ENCODE data around the gene ARAP1. TPM values are rescaled to one million over a fixed set of nuclear protein-coding genes. Genes with fewer than 3 reads are reported as not detected.

Gene ARAP1
- total RNA-seq, 1 experiment from 2014 or later, result 86.2 TPM

- H3K27ac ChIP-seq (ENCODE audit: low read length), result no peak overlapping the region
- intact Hi-C loops (cut with micrococcal nuclease), result no loop called here
- no peaks in the 10 kb centered on the region for H4K20me1 ChIP-seq (ENCODE audit: low read length)
Measured at GRCh38 chr11:72742513-72743320, 9.5 kb downstream of the ARAP1 start.

GRCh38 chr11:72741849-72742512 lies 10.2 kb downstream of the ARAP1 start:
- H3K36me3 ChIP-seq (ENCODE audit: low read depth, low read length), result 0 out of 2 replicates have a peak, but pooled peaks cover 3% of the 10 kb centered on the region
- 0 out of 2 replicates have a peak overlapping the region, but pooled peaks have one; percentile 7 for H3K27ac ChIP-seq (ENCODE audit: low read length)
- no peak for DNase-seq
- H3K4me3 ChIP-seq (ENCODE audit: low read length), result no peak overlapping the region
- no peaks in the 10 kb centered on the region for H3K9me2 ChIP-seq (replicated peaks; ENCODE audit: low read length)
- no peaks in the 10 kb centered on the region for H3K9me3 ChIP-seq (ENCODE audit: low read length)
- ATAC-seq, result no peak; the same call in 1 of the 2 replicates
- H3F3A ChIP-seq (ENCODE audit: low read length, unreplicated experiment), result no peaks in the 10 kb centered on the region
- H4K20me1 ChIP-seq (ENCODE audit: low read length), result no peaks in the 10 kb centered on the region
- peaks cover 42% of the 10 kb centered on the region for H3K4me1 ChIP-seq (ENCODE audit: insufficient read depth, low read length)
- CTCF ChIA-PET, result no interaction called here
- peaks cover 57% of the 10 kb centered on the region for H3K79me2 ChIP-seq (ENCODE audit: low read length)
- H3K9ac ChIP-seq (ENCODE audit: low read length), result no peak overlapping the region
- TF ChIP-seq, protein P1, sequence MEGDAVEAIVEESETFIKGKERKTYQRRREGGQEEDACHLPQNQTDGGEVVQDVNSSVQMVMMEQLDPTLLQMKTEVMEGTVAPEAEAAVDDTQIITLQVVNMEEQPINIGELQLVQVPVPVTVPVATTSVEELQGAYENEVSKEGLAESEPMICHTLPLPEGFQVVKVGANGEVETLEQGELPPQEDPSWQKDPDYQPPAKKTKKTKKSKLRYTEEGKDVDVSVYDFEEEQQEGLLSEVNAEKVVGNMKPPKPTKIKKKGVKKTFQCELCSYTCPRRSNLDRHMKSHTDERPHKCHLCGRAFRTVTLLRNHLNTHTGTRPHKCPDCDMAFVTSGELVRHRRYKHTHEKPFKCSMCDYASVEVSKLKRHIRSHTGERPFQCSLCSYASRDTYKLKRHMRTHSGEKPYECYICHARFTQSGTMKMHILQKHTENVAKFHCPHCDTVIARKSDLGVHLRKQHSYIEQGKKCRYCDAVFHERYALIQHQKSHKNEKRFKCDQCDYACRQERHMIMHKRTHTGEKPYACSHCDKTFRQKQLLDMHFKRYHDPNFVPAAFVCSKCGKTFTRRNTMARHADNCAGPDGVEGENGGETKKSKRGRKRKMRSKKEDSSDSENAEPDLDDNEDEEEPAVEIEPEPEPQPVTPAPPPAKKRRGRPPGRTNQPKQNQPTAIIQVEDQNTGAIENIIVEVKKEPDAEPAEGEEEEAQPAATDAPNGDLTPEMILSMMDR (conservative IDR thresholded peaks at IDR 0.05; ENCODE audit: low read depth, low read length), result no peak
- no peak for TF ChIP-seq EZH2phosphoT487 (IDR thresholded peaks at IDR 0.05; ENCODE audit: borderline replicate concordance, low read length)
- TF ChIP-seq EZH2 (IDR thresholded peaks at IDR 0.05; ENCODE audit: low read length, unreplicated experiment), result no peak
- H3K27me3 ChIP-seq (ENCODE audit: low read length), result no peaks in the 10 kb centered on the region
- no TSS peak for BruUV-seq (replicated peaks)
- POLR2A ChIA-PET (ENCODE audit: unreplicated experiment), result no interaction called here
- intact Hi-C loops (cut with micrococcal nuclease), result no loop called here
- peak overlapping the region; percentile 28; the same call in 1 of the 2 replicates for H3K4me2 ChIP-seq (ENCODE audit: low read length)
- no peak overlapping the region for H2AFZ ChIP-seq (ENCODE audit: low read length)

More at GRCh38 chr11:72742513-72743320, 9.5 kb downstream of the ARAP1 start:
- Histone ChIP-seq H3K9me2 (replicated peaks; ENCODE audit: low read length) (no peaks in the 10 kb centered on the region), H3K36me3 (ENCODE audit: low read depth, low read length) (0 out of 2 replicates have a peak, but pooled peaks cover 3% of the 10 kb centered on the region), H3K9ac (ENCODE audit: low read length) (no peak overlapping the region), H3K4me3 (ENCODE audit: low read length) (no peak overlapping the region), H3F3A (ENCODE audit: low read length, unreplicated experiment) (no peaks in the 10 kb centered on the region), H3K4me1 (ENCODE audit: insufficient read depth, low read length) (peaks cover 35% of the 10 kb centered on the region), H3K27me3 (ENCODE audit: low read length) (no peaks in the 10 kb centered on the region), H2AFZ (ENCODE audit: low read length) (no peak overlapping the region), H3K9me3 (ENCODE audit: low read length) (no peaks in the 10 kb centered on the region), H3K4me2 (ENCODE audit: low read length) (no peak overlapping the region), H3K79me2 (ENCODE audit: low read length) (peaks cover 57% of the 10 kb centered on the region)
- CTCF ChIA-PET, result no interaction called here
- no peak for TF ChIP-seq EZH2 (IDR thresholded peaks at IDR 0.05; ENCODE audit: low read length, unreplicated experiment)
- TF ChIP-seq, protein P1 (conservative IDR thresholded peaks at IDR 0.05; ENCODE audit: low read depth, low read length), result no peak
- TF ChIP-seq EZH2phosphoT487 (IDR thresholded peaks at IDR 0.05; ENCODE audit: borderline replicate concordance, low read length), result no peak
- POLR2A ChIA-PET (ENCODE audit: unreplicated experiment), result no interaction called here
- DNase-seq (no peak), ATAC-seq (no peak)
- no TSS peak for BruUV-seq (replicated peaks)

All from PC-3 (cell line).